ENCODE results near the gene GNL3L. TPM values are rescaled to one million over a fixed set of nuclear protein-coding genes. Genes with fewer than 3 reads are reported as not detected.
A peak's percentile ranks its signal among the peaks of the same experiment; 100 is the strongest.
"Not testable (repeated sequence)": the region's sequence is repeated elsewhere in the genome, so short reads cannot be mapped to it uniquely, and the experiment has no call there.

GNL3L gene, protein sequence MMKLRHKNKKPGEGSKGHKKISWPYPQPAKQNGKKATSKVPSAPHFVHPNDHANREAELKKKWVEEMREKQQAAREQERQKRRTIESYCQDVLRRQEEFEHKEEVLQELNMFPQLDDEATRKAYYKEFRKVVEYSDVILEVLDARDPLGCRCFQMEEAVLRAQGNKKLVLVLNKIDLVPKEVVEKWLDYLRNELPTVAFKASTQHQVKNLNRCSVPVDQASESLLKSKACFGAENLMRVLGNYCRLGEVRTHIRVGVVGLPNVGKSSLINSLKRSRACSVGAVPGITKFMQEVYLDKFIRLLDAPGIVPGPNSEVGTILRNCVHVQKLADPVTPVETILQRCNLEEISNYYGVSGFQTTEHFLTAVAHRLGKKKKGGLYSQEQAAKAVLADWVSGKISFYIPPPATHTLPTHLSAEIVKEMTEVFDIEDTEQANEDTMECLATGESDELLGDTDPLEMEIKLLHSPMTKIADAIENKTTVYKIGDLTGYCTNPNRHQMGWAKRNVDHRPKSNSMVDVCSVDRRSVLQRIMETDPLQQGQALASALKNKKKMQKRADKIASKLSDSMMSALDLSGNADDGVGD
- 29.5 TPM for total RNA-seq
- long read RNA-seq, transcript GNL3L-201 (16 exons, 2,357 nt), result major isoform, 5 of 16 reads
- long read RNA-seq, partial matches to known transcripts, result 2 of 16 reads
- long read RNA-seq, other reads (novel, unspliced or antisense), result 6 of 16 reads

DNA sequence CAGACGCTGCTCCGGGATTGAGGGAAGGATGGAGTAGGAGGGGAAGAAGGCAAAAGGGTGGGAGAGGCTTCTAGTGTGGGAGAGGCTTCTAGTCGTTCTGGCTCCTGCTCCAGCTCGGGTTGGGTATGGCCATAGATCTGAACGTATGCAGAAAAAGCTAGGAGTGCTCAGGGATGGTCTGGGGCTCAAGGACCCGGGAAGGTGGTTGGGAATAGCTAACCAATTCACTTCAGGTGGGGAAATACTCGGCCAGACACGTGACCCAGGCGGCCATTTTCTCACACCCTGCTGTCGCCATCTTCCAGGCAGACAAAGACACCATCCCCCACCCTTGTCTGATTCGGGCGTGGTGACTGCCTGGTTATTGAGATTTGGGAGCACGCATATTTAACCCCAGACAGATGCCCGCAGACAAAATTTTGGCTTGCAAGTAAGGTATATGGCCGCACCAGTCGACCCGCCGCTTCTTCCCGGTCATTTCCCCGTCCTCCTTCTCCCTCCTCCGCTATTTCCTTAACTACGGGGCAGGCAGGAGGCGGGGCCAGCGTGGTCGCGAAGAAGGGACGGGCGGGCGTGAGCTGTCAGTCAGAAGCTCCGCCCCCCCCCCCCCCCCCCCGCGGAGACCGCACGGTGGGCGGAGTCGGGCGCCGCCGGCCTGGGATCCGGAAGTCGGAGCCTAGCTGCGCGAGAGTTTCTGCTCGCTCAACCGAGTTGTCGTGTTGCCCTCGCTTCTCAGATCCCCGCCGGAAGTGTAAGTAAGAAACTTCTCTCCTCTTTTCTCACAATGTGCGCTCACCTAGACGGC lies at the start of gene GNL3L:
TSS of gene GNL3L (plus strand) at position 668 of the 805 bp plus-strand sequence. CDS start 2,348 bp downstream, outside the sequence.
- ATAC-seq (peak; percentile 95 to 97), DNase-seq (peak; percentile 93)
- Histone ChIP-seq H3K27me3 (ENCODE audit: low read depth) (no peaks in the 10 kb centered on the region), H3K9me3 (no peaks in the 10 kb centered on the region), H3K4me3 (peak within 1 kb of the TSS; percentile 76), H3K27ac (peak within 1 kb of the TSS; percentile 81), H3K4me1 (peaks cover 5% of the 10 kb centered on the region), H3K36me3 (peaks cover 12% of the 10 kb centered on the region)
- TF ChIP-seq, protein P1, sequence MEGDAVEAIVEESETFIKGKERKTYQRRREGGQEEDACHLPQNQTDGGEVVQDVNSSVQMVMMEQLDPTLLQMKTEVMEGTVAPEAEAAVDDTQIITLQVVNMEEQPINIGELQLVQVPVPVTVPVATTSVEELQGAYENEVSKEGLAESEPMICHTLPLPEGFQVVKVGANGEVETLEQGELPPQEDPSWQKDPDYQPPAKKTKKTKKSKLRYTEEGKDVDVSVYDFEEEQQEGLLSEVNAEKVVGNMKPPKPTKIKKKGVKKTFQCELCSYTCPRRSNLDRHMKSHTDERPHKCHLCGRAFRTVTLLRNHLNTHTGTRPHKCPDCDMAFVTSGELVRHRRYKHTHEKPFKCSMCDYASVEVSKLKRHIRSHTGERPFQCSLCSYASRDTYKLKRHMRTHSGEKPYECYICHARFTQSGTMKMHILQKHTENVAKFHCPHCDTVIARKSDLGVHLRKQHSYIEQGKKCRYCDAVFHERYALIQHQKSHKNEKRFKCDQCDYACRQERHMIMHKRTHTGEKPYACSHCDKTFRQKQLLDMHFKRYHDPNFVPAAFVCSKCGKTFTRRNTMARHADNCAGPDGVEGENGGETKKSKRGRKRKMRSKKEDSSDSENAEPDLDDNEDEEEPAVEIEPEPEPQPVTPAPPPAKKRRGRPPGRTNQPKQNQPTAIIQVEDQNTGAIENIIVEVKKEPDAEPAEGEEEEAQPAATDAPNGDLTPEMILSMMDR (IDR thresholded peaks at IDR 0.05), result no peak
- intact Hi-C loops (cut with DNase I), result no loop called here

DNA sequence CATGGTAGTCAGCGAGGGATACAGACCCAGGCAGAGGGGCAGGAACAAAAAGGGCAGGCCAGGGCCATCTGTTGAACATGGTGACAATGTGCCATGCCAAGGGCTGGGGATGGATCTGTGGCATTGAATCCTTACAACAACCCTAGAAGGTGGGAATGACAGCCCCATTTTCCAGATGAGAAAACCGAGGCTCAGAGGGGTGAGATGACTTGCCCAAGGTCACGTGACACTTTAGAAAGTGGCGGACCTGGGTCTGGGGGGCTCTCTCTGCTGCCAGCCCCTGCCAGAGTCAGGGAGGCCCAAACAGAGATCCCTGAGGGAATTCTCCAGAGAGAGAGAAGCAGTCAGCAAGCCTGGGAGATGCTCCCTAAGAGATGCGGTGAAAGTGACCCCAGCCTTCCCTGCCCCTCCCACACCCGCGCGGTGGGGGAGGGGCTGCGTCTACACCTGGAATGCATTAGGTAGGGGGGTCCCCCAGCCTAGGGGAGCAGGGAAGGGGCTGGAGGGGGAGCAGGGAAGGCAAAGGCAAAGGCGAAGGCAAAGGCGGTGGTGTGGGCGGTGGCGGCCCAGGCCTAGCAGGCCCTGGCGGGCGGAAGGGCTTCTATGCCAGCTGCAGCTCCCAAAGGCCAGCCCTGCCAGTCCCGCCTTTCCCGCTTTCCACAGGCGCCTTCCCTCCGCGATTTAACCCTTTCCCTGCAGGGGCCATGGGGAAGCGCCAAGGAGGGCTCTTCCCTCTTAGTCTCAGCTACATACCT lies 47.0 kb upstream of the GNL3L start:
- ATAC-seq (peak in 1 of 2 donors; percentile 31), DNase-seq (no peak)
- H3K36me3 ChIP-seq, result no peaks in the 10 kb centered on the region
- H3K4me1 ChIP-seq, result no peaks in the 10 kb centered on the region
- H3K27me3 ChIP-seq (ENCODE audit: low read depth), result no peaks in the 10 kb centered on the region
- TF ChIP-seq, protein P1 (IDR thresholded peaks at IDR 0.05), result no peak
- peak overlapping the region; percentile 8 for H3K4me3 ChIP-seq
- no peaks in the 10 kb centered on the region for H3K9me3 ChIP-seq
- peak overlapping the region; percentile 46 for H3K27ac ChIP-seq
- intact Hi-C loops (cut with DNase I), result no loop called here

DNA sequence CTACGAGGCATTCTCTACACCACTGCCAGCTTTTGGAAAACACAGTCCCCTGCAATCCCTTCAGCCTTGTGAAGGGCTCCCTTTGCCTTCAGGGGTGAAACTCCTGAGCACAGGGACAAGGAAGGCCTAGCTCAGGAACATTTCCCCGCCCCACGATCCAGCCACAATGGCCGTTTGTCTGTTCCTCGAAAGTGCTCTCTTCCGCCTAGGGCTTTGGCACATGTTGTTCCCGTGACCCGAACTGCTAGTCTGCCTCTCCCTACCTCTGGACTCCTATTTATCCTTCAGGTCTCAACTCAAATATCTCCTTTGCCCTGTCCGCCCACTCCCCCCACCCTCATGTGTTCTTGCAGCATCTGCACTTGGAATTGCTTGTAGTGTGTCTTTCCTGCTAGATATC lies 46.1 kb upstream of the GNL3L start:
- ATAC-seq (no peak), DNase-seq (no peak)
- Histone ChIP-seq H3K27me3 (ENCODE audit: low read depth) (no peaks in the 10 kb centered on the region), H3K4me3 (no peak overlapping the region), H3K36me3 (no peaks in the 10 kb centered on the region), H3K27ac (no peak overlapping the region), H3K9me3 (no peaks in the 10 kb centered on the region), H3K4me1 (no peaks in the 10 kb centered on the region)
- intact Hi-C loops (cut with DNase I), result no loop called here
- TF ChIP-seq, protein P1 (IDR thresholded peaks at IDR 0.05), result no peak

DNA sequence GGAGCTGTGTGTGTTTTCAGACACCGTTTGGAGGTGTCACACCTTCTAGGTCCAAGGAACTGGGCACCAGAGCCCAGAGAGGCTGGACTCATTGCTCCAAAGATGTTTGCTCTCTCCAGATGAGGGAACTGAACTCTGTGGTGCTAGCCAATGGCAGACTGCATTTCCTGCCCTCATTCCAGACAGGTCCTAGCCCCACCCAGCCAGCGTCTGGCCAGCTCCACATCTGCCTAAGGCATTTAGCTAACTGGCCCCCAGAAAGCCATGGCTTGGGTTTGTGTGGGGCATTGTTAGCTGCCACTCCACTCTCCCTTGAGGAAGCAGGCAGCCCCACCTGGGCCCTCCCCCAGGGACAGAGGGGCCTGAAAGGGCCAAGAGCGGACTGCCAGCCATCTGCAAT lies 45.4 kb upstream of the GNL3L start:
- no peaks in the 10 kb centered on the region for H3K27me3 ChIP-seq (ENCODE audit: low read depth)
- no peaks in the 10 kb centered on the region for H3K9me3 ChIP-seq
- TF ChIP-seq, protein P1 (IDR thresholded peaks at IDR 0.05), result no peak
- no peaks in the 10 kb centered on the region for H3K36me3 ChIP-seq
- H3K27ac ChIP-seq, result no peak overlapping the region
- H3K4me3 ChIP-seq, result no peak overlapping the region
- H3K4me1 ChIP-seq, result no peaks in the 10 kb centered on the region
- ATAC-seq (no peak), DNase-seq (no peak)
- intact Hi-C loops (cut with DNase I), result no loop called here

DNA sequence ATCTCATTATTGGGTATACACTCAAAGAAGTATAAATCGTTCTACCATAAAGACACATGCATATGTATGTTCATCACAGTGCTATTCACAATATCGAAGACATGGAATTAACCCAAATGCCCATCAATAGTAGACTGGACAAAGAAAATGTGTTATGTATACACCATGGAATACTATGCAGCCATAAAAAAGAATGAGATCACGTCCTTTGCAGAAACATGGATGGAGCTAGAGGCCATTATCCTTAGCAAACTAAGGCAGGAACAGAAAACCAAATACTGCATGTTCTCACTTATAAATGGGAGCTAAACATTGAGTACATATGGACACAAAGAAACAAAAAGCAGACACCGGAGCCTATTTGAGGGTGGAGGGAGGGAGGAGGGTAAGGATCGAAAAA lies 40.2 kb upstream of the GNL3L start:
- DNase-seq; H3K4me1 ChIP-seq; ATAC-seq; H3K27me3 ChIP-seq (ENCODE audit: low read depth); H3K9me3 ChIP-seq; H3K27ac ChIP-seq; H3K4me3 ChIP-seq; H3K36me3 ChIP-seq; intact Hi-C loops (cut with DNase I): not testable (repeated sequence)

Data from lower lobe of right lung (tissue), 2 donors.